ENCODE results near the gene VRTN. TPM values are rescaled to one million over a fixed set of nuclear protein-coding genes. Genes with fewer than 3 reads are reported as not detected.
A peak's percentile ranks its signal among the peaks of the same experiment; 100 is the strongest.

The VRTN gene
- total RNA-seq, 1 donor from 2014 or later: not detected

- peaks cover 11% of the 10 kb centered on the region for H3K27me3 ChIP-seq (ENCODE audit: control insufficient read depth, insufficient read depth, low read length)
- peak; percentile 96 for TF ChIP-seq CTCF (IDR thresholded peaks at IDR 0.05; ENCODE audit: insufficient read depth, low read length, poor library complexity, severe bottlenecking)
- H3K4me3 ChIP-seq (ENCODE audit: low read depth, low read length): no peak overlapping the region
These were observed 14.2 kb downstream of the VRTN start for GRCh38 chr14:74362361-74362915.

GRCh38 chr14:74364271-74364880 is 16.1 kb downstream of the VRTN start:
- peaks cover 5% of the 10 kb centered on the region for H3K27me3 ChIP-seq (ENCODE audit: control insufficient read depth, insufficient read depth, low read length)
- H3K36me3 ChIP-seq (ENCODE audit: control insufficient read depth, insufficient read depth, low read length): no peaks in the 10 kb centered on the region
- H3K4me3 ChIP-seq (ENCODE audit: low read depth, low read length): no peak overlapping the region
- TF ChIP-seq CTCF (IDR thresholded peaks at IDR 0.05; ENCODE audit: insufficient read depth, low read length, poor library complexity, severe bottlenecking): no peak
- DNase-seq (ENCODE audit: low read depth): no peak

More at GRCh38 chr14:74362361-74362915, 14.2 kb downstream of the VRTN start:
- no peaks in the 10 kb centered on the region for H3K36me3 ChIP-seq (ENCODE audit: control insufficient read depth, insufficient read depth, low read length)
- peak; percentile 38 for DNase-seq (ENCODE audit: low read depth)

- TF ChIP-seq CTCF (IDR thresholded peaks at IDR 0.05; ENCODE audit: insufficient read depth, low read length, poor library complexity, severe bottlenecking): no peak
- H3K27me3 ChIP-seq (ENCODE audit: control insufficient read depth, insufficient read depth, low read length): peaks cover 5% of the 10 kb centered on the region
- DNase-seq (ENCODE audit: low read depth): no peak
- no peaks in the 10 kb centered on the region for H3K36me3 ChIP-seq (ENCODE audit: control insufficient read depth, insufficient read depth, low read length)
- H3K4me3 ChIP-seq (ENCODE audit: low read depth, low read length): no peak overlapping the region
These were observed 19.8 kb downstream of the VRTN start for GRCh38 chr14:74368026-74368425.

- H3K27me3 ChIP-seq (ENCODE audit: control insufficient read depth, insufficient read depth, low read length): peaks cover 5% of the 10 kb centered on the region
These were observed 20.2 kb downstream of the VRTN start for GRCh38 chr14:74368441-74368840.

GRCh38 chr14:74377976-74378690 is 29.9 kb downstream of the VRTN start:
- Histone ChIP-seq H3K4me3 (ENCODE audit: low read depth, low read length) (no peak overlapping the region), H3K36me3 (ENCODE audit: control insufficient read depth, insufficient read depth, low read length) (no peaks in the 10 kb centered on the region), H3K27me3 (ENCODE audit: control insufficient read depth, insufficient read depth, low read length) (no peaks in the 10 kb centered on the region)
- no peak for TF ChIP-seq CTCF (IDR thresholded peaks at IDR 0.05; ENCODE audit: insufficient read depth, low read length, poor library complexity, severe bottlenecking)
- DNase-seq (ENCODE audit: low read depth): no peak

More at GRCh38 chr14:74368441-74368840, 20.2 kb downstream of the VRTN start:
- DNase-seq (ENCODE audit: low read depth): no peak
- H3K36me3 ChIP-seq (ENCODE audit: control insufficient read depth, insufficient read depth, low read length): no peaks in the 10 kb centered on the region
- TF ChIP-seq CTCF (IDR thresholded peaks at IDR 0.05; ENCODE audit: insufficient read depth, low read length, poor library complexity, severe bottlenecking): no peak
- no peak overlapping the region for H3K4me3 ChIP-seq (ENCODE audit: low read depth, low read length)
